Measurements from ENCODE around the gene CORO2A. TPM values are rescaled to one million over a fixed set of nuclear protein-coding genes. Genes with fewer than 3 reads are reported as not detected.

Gene CORO2A
- total RNA-seq, 1 donor from 2014 or later = 2.4 TPM

DNA sequence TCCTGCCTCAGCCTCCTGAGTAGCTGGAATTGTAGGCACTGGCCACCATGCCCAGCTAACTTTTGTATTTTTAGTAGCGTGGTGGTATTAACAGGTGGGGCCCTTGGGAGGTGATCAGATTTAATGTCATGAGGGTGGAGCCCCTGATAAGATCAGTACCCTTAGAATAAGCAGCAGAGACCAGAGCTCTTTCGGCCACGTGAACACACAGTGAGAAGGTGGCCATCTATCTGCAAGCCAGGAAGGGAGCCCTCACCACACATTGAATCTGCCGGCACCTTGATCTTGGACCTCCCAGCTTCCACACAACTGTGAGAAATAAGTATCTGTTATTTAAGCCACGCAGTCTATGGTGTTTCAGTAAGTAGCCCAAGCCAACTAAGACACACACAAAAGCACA is 40.5 kb upstream of the CORO2A start:
- no peak for TF ChIP-seq CTCF (IDR thresholded peaks at IDR 0.05)
- no peak for TF ChIP-seq EZH2 (IDR thresholded peaks at IDR 0.05)
- TF ChIP-seq EZH2phosphoT487 (IDR thresholded peaks at IDR 0.05) = no peak
- Histone ChIP-seq H3F3A (ENCODE audit: low read depth) (no peaks in the 10 kb centered on the region), H4K20me1 (ENCODE audit: low read depth) (no peaks in the 10 kb centered on the region), H3K9ac (no peak overlapping the region), H3K9me3 (ENCODE audit: low read depth) (no peaks in the 10 kb centered on the region), H3K4me1 (no peaks in the 10 kb centered on the region), H3K27ac (no peak overlapping the region), H3K36me3 (no peaks in the 10 kb centered on the region), H3K4me2 (no peak overlapping the region), H3K27me3 (no peaks in the 10 kb centered on the region), H3K4me3 (no peak overlapping the region), H3K79me2 (ENCODE audit: low read depth) (no peaks in the 10 kb centered on the region), H2AFZ (replicated peaks) (no peak overlapping the region)
- Mint-ChIP-seq H3K9me3 (no peaks in the 10 kb centered on the region), H3K36me3 (no peaks in the 10 kb centered on the region), H3K4me1 (peaks cover 9% of the 10 kb centered on the region), H3K4me3 (no peak overlapping the region), H3K27ac (no peak overlapping the region), H3K27me3 (ENCODE audit: insufficient read depth, low read depth) (peaks cover 5% of the 10 kb centered on the region)
- no peak for DNase-seq (ENCODE audit: low spot score)

DNA sequence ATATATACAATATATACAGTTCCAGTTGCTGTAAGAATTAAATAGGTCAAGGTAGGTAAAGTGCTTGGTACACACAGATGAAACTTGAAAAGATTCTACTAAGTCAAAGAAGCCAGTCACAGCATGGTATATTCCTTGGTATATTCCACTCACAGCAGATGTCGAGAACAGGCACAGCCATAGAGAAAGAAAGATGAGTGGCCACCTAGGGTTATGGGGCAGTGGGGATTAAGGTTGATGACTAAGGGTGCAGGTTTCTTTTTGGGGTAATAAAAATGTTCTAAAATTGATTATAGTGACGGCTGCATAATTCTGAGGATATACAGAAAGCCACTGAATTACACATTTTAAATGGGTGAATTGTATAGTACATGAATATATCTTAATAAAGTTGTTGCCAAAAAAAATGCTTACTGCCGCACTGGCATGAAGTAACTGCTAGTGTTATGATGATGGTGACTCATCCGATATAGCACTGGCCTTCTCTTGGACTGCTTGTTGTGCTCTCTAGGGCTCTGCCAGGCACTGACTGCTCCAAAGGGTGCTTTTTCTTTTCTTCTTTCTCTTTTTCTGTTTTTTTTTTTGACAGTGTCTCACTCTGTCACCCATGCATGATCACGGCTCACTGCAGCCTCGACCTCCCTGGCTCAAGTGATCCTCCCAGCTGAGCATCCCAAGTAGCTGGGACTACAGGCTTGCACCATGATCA is 39.5 kb upstream of the CORO2A start:
- Histone ChIP-seq H3F3A (ENCODE audit: low read depth) (no peaks in the 10 kb centered on the region), H3K9ac (no peak overlapping the region), H3K36me3 (no peaks in the 10 kb centered on the region), H3K27me3 (no peaks in the 10 kb centered on the region), H3K4me1 (no peaks in the 10 kb centered on the region), H4K20me1 (ENCODE audit: low read depth) (no peaks in the 10 kb centered on the region), H3K4me2 (no peak overlapping the region), H3K9me3 (ENCODE audit: low read depth) (no peaks in the 10 kb centered on the region), H3K79me2 (ENCODE audit: low read depth) (no peaks in the 10 kb centered on the region), H3K27ac (no peak overlapping the region), H2AFZ (replicated peaks) (no peak overlapping the region), H3K4me3 (no peak overlapping the region)
- Mint-ChIP-seq H3K4me3 (no peak overlapping the region), H3K27me3 (ENCODE audit: insufficient read depth, low read depth) (peaks cover 5% of the 10 kb centered on the region), H3K9me3 (no peaks in the 10 kb centered on the region), H3K4me1 (peaks cover 15% of the 10 kb centered on the region), H3K27ac (no peak overlapping the region), H3K36me3 (no peaks in the 10 kb centered on the region)
- no peak for DNase-seq (ENCODE audit: low spot score)
- TF ChIP-seq EZH2phosphoT487 (IDR thresholded peaks at IDR 0.05) (no peak), CTCF (IDR thresholded peaks at IDR 0.05) (no peak), EZH2 (IDR thresholded peaks at IDR 0.05) (no peak)

GRCh38 chr9:98230789-98231188 is 38.4 kb upstream of the CORO2A start:
- Mint-ChIP-seq H3K27me3 (ENCODE audit: insufficient read depth, low read depth) (peaks cover 5% of the 10 kb centered on the region), H3K9me3 (no peaks in the 10 kb centered on the region), H3K4me3 (no peak overlapping the region), H3K4me1 (peaks cover 16% of the 10 kb centered on the region), H3K27ac (no peak overlapping the region), H3K36me3 (no peaks in the 10 kb centered on the region)
- Histone ChIP-seq H3K4me3 (no peak overlapping the region), H3K4me1 (no peaks in the 10 kb centered on the region), H3K79me2 (ENCODE audit: low read depth) (no peaks in the 10 kb centered on the region), H3F3A (ENCODE audit: low read depth) (no peaks in the 10 kb centered on the region), H3K9ac (no peak overlapping the region), H3K27me3 (no peaks in the 10 kb centered on the region), H3K9me3 (ENCODE audit: low read depth) (no peaks in the 10 kb centered on the region), H3K36me3 (no peaks in the 10 kb centered on the region), H4K20me1 (ENCODE audit: low read depth) (no peaks in the 10 kb centered on the region), H3K4me2 (no peak overlapping the region), H2AFZ (replicated peaks) (no peak overlapping the region), H3K27ac (no peak overlapping the region)
- DNase-seq (ENCODE audit: low spot score) = no peak
- no peak for TF ChIP-seq CTCF (IDR thresholded peaks at IDR 0.05)
- TF ChIP-seq EZH2phosphoT487 (IDR thresholded peaks at IDR 0.05) = no peak
- no peak for TF ChIP-seq EZH2 (IDR thresholded peaks at IDR 0.05)

Data from neural progenitor cell (in vitro differentiated cells).